Stimulated activated CD8-positive, alpha-beta memory T cell treated with anti-CD3 and anti-CD28 coated beads, Interleukin-4, amount 100 ng/mL, for 1 hour (primary cell): Measurements from ENCODE around the gene NGFR.

Source experiments
- DNase-seq, 2 donors: peaks; one replicate each; pipeline ENCODE4 v3.0.0-alpha.2; 2020; ENCODE audit warnings: low read depth in 2 of 2, low spot score in 1 of 2

The NGFR gene

DNA sequence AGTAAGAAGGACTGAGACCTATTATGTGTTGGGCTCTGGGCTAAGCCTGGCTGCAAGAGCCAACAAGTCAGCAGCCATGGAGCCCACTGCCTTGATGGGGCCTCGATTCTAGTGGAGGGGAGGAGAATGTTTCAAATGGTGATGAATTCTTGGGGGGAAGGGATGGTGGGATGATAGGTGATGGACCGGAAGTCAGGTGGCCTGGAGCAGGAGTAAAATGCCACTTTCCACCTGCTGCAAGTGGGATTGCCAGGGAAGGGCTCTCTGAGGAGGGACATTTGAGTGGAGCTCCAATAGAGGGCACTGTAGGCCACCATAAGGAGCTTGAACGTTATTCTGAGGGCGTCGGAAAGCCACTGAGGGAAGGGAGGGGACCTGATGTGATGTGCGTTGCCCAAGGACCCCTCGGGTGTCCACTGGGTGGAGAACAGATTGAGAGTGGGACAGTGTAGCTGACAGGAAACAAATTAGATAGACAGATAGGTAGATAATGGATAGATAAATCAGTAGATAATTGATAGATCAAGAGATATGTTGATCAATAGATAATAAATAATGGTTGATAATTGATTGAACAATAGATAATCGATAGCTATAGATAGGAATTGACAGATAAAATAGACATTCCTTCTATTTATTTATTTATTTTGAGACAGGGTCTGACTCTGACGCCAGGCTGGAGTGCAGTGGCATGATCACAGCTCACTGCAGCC is 62.4 kb downstream of the NGFR start:
- no peak for DNase-seq
